H1 (cell line): ENCODE data around the gene SLC2A4RG. TPM values are rescaled to one million over a fixed set of nuclear protein-coding genes. Genes with fewer than 3 reads are reported as not detected.

Experiments used
- CHD7 ChIP-seq: fragments of 300-600 bp; sonication (generic); IDR thresholded peaks from 2 replicates; pipeline ENCODE4 v1.7.1; 2012; ENCODE audit warnings: low read length, moderate library complexity, mild to moderate bottlenecking, inconsistent platforms; ENCODE audit not compliant: insufficient replicate concordance
- JUN ChIP-seq: IDR thresholded peaks from 2 replicates; pipeline ENCODE4 v1.6.1; 2011; ENCODE audit warnings: low read depth, mild to moderate bottlenecking, improper control_type of control experiment, low read length
- MAFK ChIP-seq: IDR thresholded peaks from 2 replicates; pipeline ENCODE4 v1.6.1; 2012; ENCODE audit warnings: low read depth, mild to moderate bottlenecking, improper control_type of control experiment, low read length
- SIRT6 ChIP-seq: IDR thresholded peaks from one replicate; pipeline ENCODE4 v1.7.1; 2012; ENCODE audit warnings: low read length, inconsistent platforms
- SP1 ChIP-seq: IDR thresholded peaks from 2 replicates; pipeline ENCODE4 v1.6.1; 2011; ENCODE audit warnings: low read depth, low read length
- SP4 ChIP-seq: IDR thresholded peaks from 2 replicates; pipeline ENCODE4 v1.6.1; 2012; ENCODE audit warnings: low read length, inconsistent platforms
- SUZ12 ChIP-seq: fragments of 200-600 bp; sonication (generic); IDR thresholded peaks from 2 replicates; pipeline ENCODE4 v1.6.1; 2012; ENCODE audit warnings: mild to moderate bottlenecking, inconsistent platforms, low read length, moderate library complexity, mixed read lengths
- TEAD4 ChIP-seq: IDR thresholded peaks from 2 replicates; pipeline ENCODE4 v1.6.1; 2012; ENCODE audit warnings: low read depth, low read length, inconsistent platforms, mixed read lengths
- polyA plus RNA-seq, 7 experiments: library from polyadenylated mRNA; depleted of rRNA in 3 of 7; stranded (reverse) in 5 of 7; unstranded in 2 of 7; fragments of >200 nt in 5 of 7; fragments of 200-250 nt in 2 of 7; gene quantifications; 1 replicate in 5 of 7; 2 replicates in 1 of 7; 4 replicates in 1 of 7; pipeline versions ENCODE4 v1.2.1 to v1.2.3, GENCODE V29; 2011 to 2013; ENCODE audit warnings: missing spikeins in 2 of 7, mixed read lengths in 2 of 7
- total RNA-seq: library from RNA; stranded (reverse); fragmentation: NEBNext Ultra II Directional; extraction: Animal tissue kit (Norgen Biotek cat#: 25700); gene quantifications from 2 replicates; pipeline ENCODE4 v1.2.1, GENCODE V29; 2021
- TF ChIP-seq, protein P1 (sequence below), 3 experiments: IDR thresholded peaks; 1 replicate in 2 of 3; 2 replicates in 1 of 3; pipeline versions ENCODE4 v1.5.1 to v1.6.1; 2011; ENCODE audit warnings: low read length in 3 of 3, mild to moderate bottlenecking in 3 of 3, inconsistent platforms in 2 of 3, low read depth in 1 of 3, moderate library complexity in 1 of 3; ENCODE audit not compliant: insufficient read depth in 1 of 3; ENCODE audit errors: control extremely low read depth in 1 of 3

SLC2A4RG gene
- total and polyA plus RNA-seq, 2 of the 8 experiments (the other 6 are each of a cell fraction or from before 2014, with no cell fraction given) = 15.9 to 29.1 TPM

GRCh38 chr20:63778034-63778752, 38.6 kb downstream of the SLC2A4RG start (continued):
- TF ChIP-seq CHD7 (no peak), SIRT6 (no peak), SP4 (no peak), JUN (no peak), TEAD4 (no peak), SP1 (no peak), SUZ12 (no peak), MAFK (no peak)
- TF ChIP-seq, protein P1, sequence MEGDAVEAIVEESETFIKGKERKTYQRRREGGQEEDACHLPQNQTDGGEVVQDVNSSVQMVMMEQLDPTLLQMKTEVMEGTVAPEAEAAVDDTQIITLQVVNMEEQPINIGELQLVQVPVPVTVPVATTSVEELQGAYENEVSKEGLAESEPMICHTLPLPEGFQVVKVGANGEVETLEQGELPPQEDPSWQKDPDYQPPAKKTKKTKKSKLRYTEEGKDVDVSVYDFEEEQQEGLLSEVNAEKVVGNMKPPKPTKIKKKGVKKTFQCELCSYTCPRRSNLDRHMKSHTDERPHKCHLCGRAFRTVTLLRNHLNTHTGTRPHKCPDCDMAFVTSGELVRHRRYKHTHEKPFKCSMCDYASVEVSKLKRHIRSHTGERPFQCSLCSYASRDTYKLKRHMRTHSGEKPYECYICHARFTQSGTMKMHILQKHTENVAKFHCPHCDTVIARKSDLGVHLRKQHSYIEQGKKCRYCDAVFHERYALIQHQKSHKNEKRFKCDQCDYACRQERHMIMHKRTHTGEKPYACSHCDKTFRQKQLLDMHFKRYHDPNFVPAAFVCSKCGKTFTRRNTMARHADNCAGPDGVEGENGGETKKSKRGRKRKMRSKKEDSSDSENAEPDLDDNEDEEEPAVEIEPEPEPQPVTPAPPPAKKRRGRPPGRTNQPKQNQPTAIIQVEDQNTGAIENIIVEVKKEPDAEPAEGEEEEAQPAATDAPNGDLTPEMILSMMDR (IDR thresholded peaks at IDR 0.05; ENCODE audit: control extremely low read depth in 1 of 3, insufficient read depth in 1 of 3, low read depth in 1 of 3, low read length in 3 of 3) = no peak
